Hepatocyte (in vitro differentiated cells): ENCODE data around the gene PARP1. TPM values are rescaled to one million over a fixed set of nuclear protein-coding genes. Genes with fewer than 3 reads are reported as not detected.

Experiments used
- DNase-seq: peaks from one replicate; pipeline ENCODE4 v3.0.0-alpha.2; 2016; ENCODE audit warnings: low spot score
- H2AFZ ChIP-seq: fragments of 200-600 bp; sonication (generic); 2 replicates; pipeline ENCODE4 v1.6.0; 2016; ENCODE audit warnings: antibody characterized with exemption, mild to moderate bottlenecking
- H3K27ac ChIP-seq: fragments of 200-600 bp; sonication (generic); 2 replicates; pipeline ENCODE4 v1.5.1; 2016; ENCODE audit warnings: mild to moderate bottlenecking
- H3K27me3 ChIP-seq: fragments of 200-600 bp; sonication (generic); 2 replicates; pipeline ENCODE4 v1.6.1; 2016
- H3K36me3 ChIP-seq: fragments of 200-600 bp; sonication (generic); replicated peaks from 2 replicates; pipeline ENCODE4 v1.5.1; 2016; ENCODE audit warnings: low read depth; ENCODE audit not compliant: insufficient read depth
- H3K4me1 ChIP-seq: fragments of 200-600 bp; sonication (generic); 2 replicates; pipeline ENCODE4 v1.5.1; 2016; ENCODE audit warnings: mild to moderate bottlenecking, moderate library complexity; ENCODE audit not compliant: insufficient read depth
- H3K4me2 ChIP-seq: fragments of 200-600 bp; sonication (generic); 2 replicates; pipeline ENCODE4 v1.6.0; 2016
- H3K4me3 ChIP-seq: fragments of 200-600 bp; sonication (generic); 2 replicates; pipeline ENCODE4 v1.5.1; 2016; ENCODE audit warnings: mild to moderate bottlenecking
- H3K79me2 ChIP-seq: fragments of 200-600 bp; sonication (generic); 2 replicates; pipeline ENCODE4 v1.6.0; 2017; ENCODE audit warnings: mild to moderate bottlenecking
- H3K9me2 ChIP-seq: fragments of 200-600 bp; sonication (generic); replicated peaks from 2 replicates; pipeline ENCODE4 v1.6.0; 2017; ENCODE audit warnings: mild to moderate bottlenecking; ENCODE audit not compliant: insufficient read depth
- H3K9me3 ChIP-seq: fragments of 200-600 bp; sonication (generic); 2 replicates; pipeline ENCODE4 v1.5.1; 2016; ENCODE audit warnings: low read depth, mild to moderate bottlenecking
- H4K20me1 ChIP-seq: fragments of 200-600 bp; sonication (generic); 2 replicates; pipeline ENCODE4 v1.6.0; 2016; ENCODE audit warnings: mild to moderate bottlenecking; ENCODE audit not compliant: insufficient read depth, poor library complexity, severe bottlenecking
- EZH2 ChIP-seq: fragments of 200-600 bp; sonication (generic); IDR thresholded peaks from 2 replicates; pipeline ENCODE4 v1.6.1; 2016; ENCODE audit warnings: antibody characterized with exemption, mild to moderate bottlenecking, borderline replicate concordance
- EZH2phosphoT487 ChIP-seq: fragments of 200-600 bp; sonication (generic); IDR thresholded peaks from one replicate; pipeline ENCODE4 v1.6.1; 2018; ENCODE audit warnings: antibody characterized with exemption, mild to moderate bottlenecking, low read depth, moderate library complexity; ENCODE audit not compliant: unreplicated experiment, severe bottlenecking
- WGBS: methylation state at CpG from one replicate; pipeline ENCODE4 v1.1.6; 2016; ENCODE audit warnings: low lambda C conversion rate; ENCODE audit errors: missing lambda C conversion rate; 5-methylcytosine and 5-hydroxymethylcytosine counted together
- polyA plus RNA-seq: library from polyadenylated mRNA; unstranded; fragments of >200 nt; fragmentation: Nextera tagmentation; extraction: Ambion mirVana; gene quantifications from 2 replicates; pipeline ENCODE4 v1.2.1, GENCODE V29; 2016
- total RNA-seq: library from RNA; depleted of rRNA; stranded (reverse); fragments of >200 nt; gene quantifications from 2 replicates; pipeline ENCODE4 v1.2.3, GENCODE V29; 2014
- TF ChIP-seq, protein P1 (sequence below): fragments of 200-600 bp; sonication (generic); IDR thresholded peaks from 2 replicates; pipeline ENCODE4 v1.5.1; 2016; ENCODE audit warnings: antibody characterized with exemption, mild to moderate bottlenecking; ENCODE audit not compliant: poor library complexity

The PARP1 gene
- total and polyA plus RNA-seq, 2 experiments from 2014 or later: 59.7 to 93.0 TPM

DNA sequence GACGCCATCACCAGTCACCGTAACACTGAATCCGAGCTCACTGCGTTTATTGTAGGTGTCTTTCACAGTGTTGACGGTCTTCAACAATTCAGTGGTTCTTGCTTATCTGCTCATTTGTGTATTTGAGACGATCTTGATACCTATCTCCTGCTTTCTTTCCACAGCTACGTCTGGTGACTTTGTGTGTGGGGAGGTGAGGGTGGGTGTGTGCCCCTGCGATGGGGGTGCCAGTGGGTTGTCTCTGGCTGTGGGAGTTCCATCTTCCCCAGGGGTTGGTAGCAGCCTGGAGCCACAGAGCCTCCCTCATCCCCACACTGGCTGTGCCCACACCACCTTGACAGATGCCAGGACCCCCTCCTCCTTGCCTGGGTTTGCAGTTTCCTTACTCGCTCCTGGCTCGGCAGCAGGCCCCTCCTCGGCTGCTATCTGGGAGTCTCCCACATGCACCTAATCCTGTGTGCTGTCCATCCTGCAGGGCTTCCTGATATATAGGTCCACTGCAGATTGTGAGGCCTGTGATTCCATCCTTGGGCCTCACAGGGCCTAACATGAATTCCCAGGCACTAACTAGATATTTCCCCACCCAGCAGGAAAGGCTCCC is 6.3 kb upstream of the PARP1 start:
- TF ChIP-seq, protein P1, sequence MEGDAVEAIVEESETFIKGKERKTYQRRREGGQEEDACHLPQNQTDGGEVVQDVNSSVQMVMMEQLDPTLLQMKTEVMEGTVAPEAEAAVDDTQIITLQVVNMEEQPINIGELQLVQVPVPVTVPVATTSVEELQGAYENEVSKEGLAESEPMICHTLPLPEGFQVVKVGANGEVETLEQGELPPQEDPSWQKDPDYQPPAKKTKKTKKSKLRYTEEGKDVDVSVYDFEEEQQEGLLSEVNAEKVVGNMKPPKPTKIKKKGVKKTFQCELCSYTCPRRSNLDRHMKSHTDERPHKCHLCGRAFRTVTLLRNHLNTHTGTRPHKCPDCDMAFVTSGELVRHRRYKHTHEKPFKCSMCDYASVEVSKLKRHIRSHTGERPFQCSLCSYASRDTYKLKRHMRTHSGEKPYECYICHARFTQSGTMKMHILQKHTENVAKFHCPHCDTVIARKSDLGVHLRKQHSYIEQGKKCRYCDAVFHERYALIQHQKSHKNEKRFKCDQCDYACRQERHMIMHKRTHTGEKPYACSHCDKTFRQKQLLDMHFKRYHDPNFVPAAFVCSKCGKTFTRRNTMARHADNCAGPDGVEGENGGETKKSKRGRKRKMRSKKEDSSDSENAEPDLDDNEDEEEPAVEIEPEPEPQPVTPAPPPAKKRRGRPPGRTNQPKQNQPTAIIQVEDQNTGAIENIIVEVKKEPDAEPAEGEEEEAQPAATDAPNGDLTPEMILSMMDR: no peak
- TF ChIP-seq EZH2phosphoT487: no peak
- no peak for TF ChIP-seq EZH2
- WGBS: 78% methylated on average over 11 of the region's 11 CpGs
- Histone ChIP-seq H3K4me3 (no peak overlapping the region), H3K9me2 (no peaks in the 10 kb centered on the region), H3K27ac (no peak overlapping the region), H2AFZ (no peak overlapping the region), H3K27me3 (no peaks in the 10 kb centered on the region), H3K9me3 (no peaks in the 10 kb centered on the region), H3K36me3 (no peaks in the 10 kb centered on the region), H3K4me1 (no peaks in the 10 kb centered on the region), H3K4me2 (no peak overlapping the region), H4K20me1 (no peaks in the 10 kb centered on the region), H3K79me2 (no peaks in the 10 kb centered on the region)
- no peak for DNase-seq

DNA sequence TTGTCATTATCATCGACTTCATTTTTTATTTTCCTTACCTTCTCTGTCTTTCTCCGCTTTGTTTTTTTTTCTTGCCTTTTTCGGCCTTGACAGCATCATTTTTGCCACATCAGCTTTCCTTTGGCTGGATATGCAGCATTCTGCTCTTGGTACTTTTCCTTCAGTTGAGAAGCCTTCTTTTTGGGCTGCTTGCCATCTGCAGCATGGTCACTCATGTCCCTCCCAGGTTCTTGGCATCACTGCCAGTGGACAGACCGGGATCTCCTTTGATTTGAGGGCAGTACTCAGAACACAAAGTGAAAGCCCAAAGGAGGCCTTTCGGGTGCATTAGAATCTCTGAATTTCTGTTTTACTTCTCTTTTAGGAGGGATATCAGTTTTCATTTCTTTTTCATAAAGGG is 3.7 kb upstream of the PARP1 start:
- Histone ChIP-seq H3K79me2 (peaks cover 5% of the 10 kb centered on the region), H4K20me1 (peaks cover 4% of the 10 kb centered on the region), H3K9me3 (no peaks in the 10 kb centered on the region), H3K4me1 (peaks cover 4% of the 10 kb centered on the region), H2AFZ (no peak overlapping the region), H3K4me2 (no peak overlapping the region), H3K27ac (no peak overlapping the region), H3K9me2 (no peaks in the 10 kb centered on the region), H3K4me3 (no peak overlapping the region), H3K36me3 (no peaks in the 10 kb centered on the region), H3K27me3 (no peaks in the 10 kb centered on the region)
- no peak for DNase-seq
- TF ChIP-seq, protein P1: no peak
- TF ChIP-seq EZH2: no peak
- TF ChIP-seq EZH2phosphoT487: no peak
- 93% methylated on average over 5 of the region's 5 CpGs for WGBS

DNA sequence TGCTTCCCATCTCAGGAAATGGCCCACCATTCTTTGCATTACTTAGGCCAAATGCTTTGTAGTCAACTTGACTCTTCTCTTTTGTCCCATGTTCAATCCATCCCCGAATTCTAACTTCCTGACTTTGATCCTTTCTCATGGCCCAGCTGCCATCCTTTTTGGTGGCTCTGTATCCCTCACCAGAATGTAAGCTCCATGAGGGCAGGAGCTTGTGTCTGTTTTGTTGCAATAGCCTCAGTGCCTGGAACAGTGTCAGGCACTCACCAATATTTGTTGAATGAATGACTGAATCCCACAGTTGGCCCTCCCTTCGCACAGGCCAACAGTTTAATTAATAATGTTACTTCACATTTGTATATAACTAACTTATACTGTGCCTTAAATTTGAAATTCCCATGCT is 3.1 kb upstream of the PARP1 start:
- Histone ChIP-seq H4K20me1 (peaks cover 4% of the 10 kb centered on the region), H3K4me1 (peaks cover 10% of the 10 kb centered on the region), H2AFZ (no peak overlapping the region), H3K9me3 (no peaks in the 10 kb centered on the region), H3K27ac (no peak overlapping the region), H3K4me2 (no peak overlapping the region), H3K79me2 (peaks cover 12% of the 10 kb centered on the region), H3K4me3 (no peak overlapping the region), H3K9me2 (no peaks in the 10 kb centered on the region), H3K27me3 (no peaks in the 10 kb centered on the region), H3K36me3 (no peaks in the 10 kb centered on the region)
- DNase-seq: no peak
- 91% methylated on average over 2 of the region's 2 CpGs for WGBS
- TF ChIP-seq, protein P1: no peak
- no peak for TF ChIP-seq EZH2phosphoT487

DNA sequence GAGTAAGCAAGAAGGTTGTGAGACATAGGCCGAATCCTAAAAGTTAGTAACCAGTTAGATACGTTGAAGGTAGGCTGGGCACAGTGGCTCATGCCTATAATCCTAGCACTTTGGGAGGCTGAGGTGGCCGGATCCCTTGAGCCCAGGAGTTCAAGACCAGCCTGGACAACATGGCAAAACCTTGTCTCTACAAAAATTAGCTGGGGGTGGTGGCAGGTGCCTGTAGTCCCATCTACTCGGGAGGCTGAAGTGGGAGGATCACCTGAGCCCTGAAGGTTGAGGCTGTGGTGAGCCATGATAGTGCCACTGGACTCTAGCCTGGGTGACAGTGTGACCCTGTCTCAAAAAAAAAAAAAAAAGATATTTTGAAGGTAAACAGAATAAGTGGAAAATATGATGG is 1.5 kb upstream of the PARP1 start:
- WGBS: 93% methylated on average over 4 of the region's 4 CpGs
- TF ChIP-seq EZH2phosphoT487 (no peak), EZH2 (no peak)
- TF ChIP-seq, protein P1: no peak
- Histone ChIP-seq H4K20me1 (peaks cover 10% of the 10 kb centered on the region), H3K4me3 (no peak overlapping the region), H2AFZ (no peak overlapping the region), H3K4me2 (no peak overlapping the region), H3K36me3 (no peaks in the 10 kb centered on the region), H3K79me2 (peaks cover 28% of the 10 kb centered on the region), H3K4me1 (peaks cover 18% of the 10 kb centered on the region), H3K9me3 (no peaks in the 10 kb centered on the region), H3K27ac (no peak overlapping the region), H3K27me3 (no peaks in the 10 kb centered on the region), H3K9me2 (no peaks in the 10 kb centered on the region)
- no peak for DNase-seq
